ENCODE results near the gene TMPRSS11A. TPM values are rescaled to one million over a fixed set of nuclear protein-coding genes. Genes with fewer than 3 reads are reported as not detected.

Gene TMPRSS11A
- total and polyA plus RNA-seq, 2 of the 13 experiments (the other 11 are each of a cell fraction or from before 2014, with no cell fraction given), result not detected

GRCh38 chr4:67899096-67899495 is 64.2 kb downstream of the TMPRSS11A start (continued):
- TF ChIP-seq AFF4 (CRISPR knock-in tag; IDR thresholded peaks at IDR 0.05) (no peak), ETV5 (CRISPR knock-in tag; IDR thresholded peaks at IDR 0.05; ENCODE audit: borderline replicate concordance) (no peak), ZNF484 (CRISPR knock-in tag; IDR thresholded peaks at IDR 0.05; ENCODE audit: borderline replicate concordance, low read depth) (no peak), HNF1A (IDR thresholded peaks at IDR 0.05; ENCODE audit: low read depth) (no peak), HNF1A (CRISPR knock-in tag; IDR thresholded peaks at IDR 0.05; ENCODE audit: borderline replicate concordance) (no peak), KMT2A (CRISPR knock-in tag; IDR thresholded peaks at IDR 0.05) (no peak), ZNF597 (CRISPR knock-in tag; IDR thresholded peaks at IDR 0.05) (no peak)

All from HepG2 (cell line).